DMS 273 (cell line): ENCODE measurements around the gene SLC25A1.
"Not testable (repeated sequence)": the region's sequence is repeated elsewhere in the genome, so short reads cannot be mapped to it uniquely, and the experiment has no call there.

Experiments used
- DNase-seq: peaks from one replicate; lab custom pipeline; 2025; ENCODE audit not compliant: unreplicated experiment; lab: John Stamatoyannopoulos, UW

SLC25A1 gene

GRCh38 chr22:19168088-19168890 is 10.2 kb downstream of the SLC25A1 start:
- DNase-seq = no peak

GRCh38 chr22:19167106-19167869 is 11.2 kb downstream of the SLC25A1 start:
- no peak for DNase-seq

DNA sequence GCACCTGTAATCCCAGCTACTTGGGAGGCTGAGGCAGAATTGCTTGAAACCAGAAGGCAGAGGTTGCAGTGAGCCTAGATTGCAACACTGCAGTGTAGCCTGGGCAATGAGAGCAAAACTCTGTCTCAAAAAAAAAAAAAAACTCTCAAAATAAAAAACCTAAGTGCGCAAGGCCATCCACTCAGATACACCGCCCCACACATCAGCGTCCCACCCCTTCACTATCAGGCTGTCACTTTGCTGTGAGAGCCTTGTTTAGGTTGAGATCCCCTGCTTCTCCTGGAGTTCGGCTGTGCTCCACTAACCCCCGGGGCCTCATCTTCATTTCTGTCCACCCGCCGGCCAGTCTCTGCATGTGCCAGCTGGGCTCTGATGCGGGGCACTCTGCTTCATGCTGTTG is 12.1 kb downstream of the SLC25A1 start:
- DNase-seq = peak; percentile 30

DNA sequence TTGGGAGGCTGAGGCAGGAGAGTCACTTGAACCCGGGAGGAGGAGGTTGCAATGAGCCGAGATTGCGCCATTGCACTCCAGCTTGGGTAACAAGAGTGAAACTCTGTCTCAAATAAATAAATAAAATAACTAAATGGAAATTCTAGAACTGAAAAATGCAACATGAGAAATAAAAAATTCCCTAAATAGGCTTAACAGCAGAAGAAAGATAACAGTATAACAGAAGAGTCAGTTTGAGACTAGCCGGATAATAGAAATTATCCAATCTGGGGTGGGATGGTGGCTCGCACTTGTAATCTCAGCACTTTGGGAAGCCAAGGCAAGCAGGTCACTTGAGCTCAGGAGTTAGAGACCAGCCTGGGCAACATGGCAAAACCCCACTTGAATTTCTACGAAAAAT is 14.1 kb downstream of the SLC25A1 start:
- no peak for DNase-seq

GRCh38 chr22:19158649-19159048 is 19.9 kb downstream of the SLC25A1 start:
- not testable (repeated sequence) for DNase-seq

GRCh38 chr22:19156109-19156508 is 22.4 kb downstream of the SLC25A1 start:
- DNase-seq = not testable (repeated sequence)

DNA sequence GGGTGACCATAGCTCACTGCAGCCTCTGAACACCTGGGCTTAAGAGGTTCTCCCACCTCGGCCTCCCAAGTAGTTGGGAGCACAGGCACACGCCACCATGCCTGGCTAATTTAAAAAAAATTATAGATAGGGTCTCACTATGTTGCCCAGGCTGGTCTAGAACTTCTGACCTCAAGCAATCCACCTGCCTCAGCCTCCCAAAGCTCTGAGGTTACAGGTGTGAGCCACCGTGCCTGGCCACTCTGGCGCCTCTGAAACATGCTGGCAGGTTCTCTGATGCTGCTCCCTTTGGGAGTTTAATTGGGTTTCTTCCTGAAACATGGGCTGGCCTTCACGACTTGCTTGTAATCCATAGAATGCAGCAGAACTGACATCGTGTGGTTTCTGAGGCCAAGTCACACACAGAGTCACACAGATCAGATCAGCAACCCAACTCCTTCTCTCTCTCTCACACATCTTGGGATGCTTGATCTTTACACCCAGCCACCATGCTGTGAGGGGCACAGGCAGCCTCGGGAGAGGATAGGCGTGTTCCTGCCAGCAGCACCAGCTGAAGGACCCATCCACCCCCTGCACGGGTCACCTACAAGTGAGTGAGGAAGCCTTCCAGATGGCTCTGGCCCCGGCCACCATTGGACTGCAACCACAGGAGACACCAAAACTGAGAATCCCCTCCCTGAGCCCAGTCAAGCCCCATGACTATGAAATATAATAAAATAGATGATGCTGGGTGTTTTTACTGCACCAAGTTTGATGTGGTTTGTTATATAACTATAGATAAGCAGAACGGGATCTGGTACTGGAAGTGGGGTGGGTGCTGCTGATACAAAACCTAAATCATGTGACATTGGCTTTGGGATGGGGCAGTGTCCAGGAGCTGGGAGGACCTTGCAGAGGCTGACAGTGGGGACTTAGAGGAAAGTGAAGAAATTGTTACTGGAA is 25.3 kb downstream of the SLC25A1 start:
- no peak for DNase-seq

DNA sequence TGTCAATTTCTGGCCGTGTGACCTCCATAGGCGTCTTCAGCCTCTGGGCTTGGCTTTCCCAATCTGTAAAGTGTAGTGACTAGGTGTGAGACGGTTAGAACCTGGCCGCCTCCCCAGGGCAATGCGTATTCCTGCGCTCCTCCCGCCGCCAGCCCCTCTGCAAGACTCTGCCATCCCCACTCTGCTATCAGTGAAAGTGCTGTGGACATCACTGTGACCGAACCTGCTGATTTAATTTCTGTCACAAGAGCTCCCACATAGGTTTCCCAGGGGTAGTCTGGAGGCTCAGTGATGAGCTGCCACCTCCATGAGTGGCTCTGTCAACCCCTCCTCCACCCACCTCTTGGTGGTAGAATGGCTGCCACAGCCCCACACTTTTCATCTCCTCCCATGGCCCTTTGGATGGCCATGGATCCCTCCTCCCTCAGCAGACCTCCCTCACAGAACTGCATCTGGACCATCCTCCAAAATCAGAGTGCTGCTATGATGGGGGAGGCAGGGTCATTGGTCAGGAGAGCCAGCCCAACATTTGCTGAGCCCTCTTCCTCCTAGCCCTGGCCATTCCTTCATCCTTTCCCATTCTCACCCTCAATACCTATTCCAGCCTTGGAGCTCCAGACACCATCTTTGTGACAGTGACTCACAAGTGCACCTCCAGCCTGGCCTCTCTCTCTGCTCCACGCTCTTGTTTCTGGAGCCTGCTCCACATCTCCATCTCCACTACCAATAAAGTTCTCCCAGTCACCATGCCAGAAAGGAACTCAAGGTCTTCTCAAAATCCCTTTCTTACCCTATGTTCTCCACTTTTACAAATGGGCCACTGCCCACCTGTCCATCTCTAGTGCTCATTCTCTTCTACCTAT is 27.0 kb downstream of the SLC25A1 start:
- no peak for DNase-seq

DNA sequence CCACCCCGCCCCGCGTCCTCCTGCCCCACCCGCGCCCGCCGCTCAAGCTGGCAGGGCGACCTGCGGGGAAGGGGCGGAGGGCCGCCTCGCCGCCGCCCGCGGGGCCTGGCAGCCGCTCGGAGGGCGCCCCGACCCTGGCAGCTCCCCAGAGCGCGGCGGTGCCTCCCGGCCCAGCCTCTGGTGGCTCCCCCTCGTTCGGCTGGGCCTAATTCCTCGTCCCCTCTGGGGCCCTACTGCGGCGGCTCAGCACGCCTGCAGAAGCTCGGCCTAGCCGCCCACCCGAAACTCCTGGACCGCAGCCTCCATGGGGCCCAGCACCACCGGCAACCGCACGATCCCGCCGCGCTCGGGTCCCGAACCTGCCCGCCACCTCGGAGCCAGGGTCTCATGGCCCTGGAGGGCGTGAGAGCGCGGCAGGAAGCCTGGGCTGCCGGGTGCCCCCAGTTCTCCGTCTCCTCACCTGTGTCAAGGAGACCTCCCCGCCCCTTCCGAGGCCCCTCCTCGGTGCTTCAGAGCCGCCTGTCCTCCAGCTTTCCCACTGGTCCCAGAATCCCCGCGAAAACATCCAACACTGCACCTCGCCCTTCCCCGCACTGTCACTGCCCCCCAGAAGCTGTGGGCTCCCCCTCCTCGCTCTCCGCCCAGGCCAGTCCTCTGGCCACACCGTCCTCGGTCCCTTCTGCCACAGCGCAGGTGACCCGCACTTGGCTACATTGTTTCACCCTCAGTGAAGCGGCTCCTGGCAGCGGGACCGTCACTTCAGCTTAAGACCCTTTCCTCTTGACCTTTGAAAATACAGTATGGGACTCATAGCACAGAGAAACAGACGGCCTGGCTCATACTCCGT is 27.8 kb downstream of the SLC25A1 start:
- peak; percentile 21 for DNase-seq

DNA sequence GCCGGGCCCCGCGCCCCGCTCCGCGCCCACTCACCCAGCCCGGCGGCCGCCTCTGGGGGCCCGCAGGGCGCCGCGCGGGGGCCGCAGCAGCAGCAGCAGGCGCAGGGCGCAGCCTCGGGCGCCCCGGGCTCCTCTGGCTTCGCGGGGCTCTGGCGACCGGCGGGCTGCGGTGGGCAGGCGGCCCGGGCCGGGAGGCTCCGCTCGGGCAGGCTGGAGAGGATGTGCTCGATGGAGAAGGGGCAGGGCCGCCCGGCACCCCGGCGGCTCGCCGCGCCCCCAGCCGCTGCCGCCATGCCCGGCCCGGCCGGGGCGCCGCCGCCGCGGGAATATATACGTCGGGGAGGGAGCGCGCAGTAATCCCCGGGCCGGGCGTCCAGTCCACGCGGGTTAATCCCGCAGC is 28.5 kb downstream of the SLC25A1 start, which contains the start of gene GSC2:
GSC2 (minus strand) TSS at position 302 of the 400 bp plus-strand sequence; CDS start at position 293, 9 bp downstream.
- peak; percentile 46 for DNase-seq

GRCh38 chr22:19149047-19149883 is 29.3 kb downstream of the SLC25A1 start:
- peak; percentile 71 for DNase-seq

GRCh38 chr22:19148417-19149046 is 30.0 kb downstream of the SLC25A1 start:
- no peak for DNase-seq

GRCh38 chr22:19147195-19147780 is 31.2 kb downstream of the SLC25A1 start:
- DNase-seq = peak; percentile 38

DNA sequence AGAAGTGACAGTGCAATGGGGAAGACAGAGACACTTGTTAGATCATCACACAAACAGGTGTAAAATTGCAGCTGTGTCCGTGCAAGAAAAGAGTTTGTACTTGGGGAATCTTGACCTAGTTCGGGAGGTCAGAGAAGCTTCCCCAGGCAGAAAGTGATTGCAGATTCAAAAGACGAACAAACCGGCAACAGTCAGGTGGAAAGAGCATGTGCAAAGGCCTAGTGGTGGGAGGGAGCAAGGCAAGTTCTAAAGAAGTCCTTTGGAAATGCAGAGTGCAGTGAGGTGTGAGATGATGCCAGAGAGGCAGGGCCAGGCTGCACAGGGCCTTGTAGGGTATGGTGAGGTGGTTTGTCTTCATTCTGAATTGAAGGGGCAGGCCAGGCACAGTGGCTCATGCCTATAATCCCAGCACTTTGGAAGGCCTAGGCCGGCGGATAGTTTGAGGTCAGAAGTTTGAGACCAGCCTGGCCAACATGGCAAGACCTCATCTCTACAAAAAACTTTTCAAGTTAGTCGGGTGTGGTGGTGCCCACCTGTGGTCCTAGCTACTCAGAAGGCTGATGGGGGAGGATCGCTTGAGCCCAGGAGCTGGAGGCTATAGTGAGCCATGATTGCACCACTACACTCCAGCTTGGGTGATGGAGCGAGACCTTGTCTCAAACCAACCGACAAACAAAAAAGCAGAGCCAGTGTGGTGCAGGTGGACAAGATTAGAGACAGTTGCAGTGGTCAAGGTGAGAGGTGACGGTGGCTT is 32.1 kb downstream of the SLC25A1 start:
- peak; percentile 18 for DNase-seq

DNA sequence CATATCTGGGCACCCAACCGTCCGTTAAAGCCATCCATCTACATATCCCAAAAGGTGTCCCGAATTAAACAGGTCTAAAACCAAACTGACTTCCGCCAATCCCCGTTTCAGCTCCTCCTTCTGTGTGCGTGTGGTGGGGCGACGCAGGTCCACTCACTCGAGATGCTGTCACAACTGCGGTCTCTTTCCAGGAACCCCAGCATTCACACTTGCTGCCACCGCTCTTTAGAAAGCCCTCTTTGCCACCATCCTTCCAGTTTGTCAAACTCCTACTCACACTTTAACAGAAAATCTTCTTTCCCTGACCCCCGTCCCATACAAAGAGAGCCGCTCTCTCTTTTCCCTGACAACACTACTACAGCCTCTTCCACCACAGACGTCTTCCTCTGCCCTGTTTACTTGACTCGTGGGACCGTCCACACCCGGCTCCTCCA is 34.6 kb downstream of the SLC25A1 start:
- no peak for DNase-seq

DNA sequence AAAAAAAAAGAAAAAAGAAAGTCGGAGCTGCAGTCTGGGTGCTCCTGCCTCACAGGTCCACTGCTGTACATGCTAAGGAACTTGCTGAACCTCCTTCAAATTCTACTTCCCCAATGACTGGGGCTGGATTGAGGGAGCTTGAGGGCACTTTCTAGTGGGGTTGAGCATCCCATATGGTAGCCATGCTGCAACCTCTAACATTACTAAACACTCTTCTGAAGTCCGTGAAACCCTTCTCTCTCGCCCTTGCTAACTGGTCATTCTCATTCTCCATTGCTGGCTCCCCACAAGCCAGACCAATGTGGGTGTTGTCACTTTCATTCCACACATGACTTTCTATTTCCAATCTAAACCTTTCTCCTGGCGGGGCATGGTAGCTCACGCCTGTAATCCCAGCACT is 35.3 kb downstream of the SLC25A1 start:
- DNase-seq = no peak

DNA sequence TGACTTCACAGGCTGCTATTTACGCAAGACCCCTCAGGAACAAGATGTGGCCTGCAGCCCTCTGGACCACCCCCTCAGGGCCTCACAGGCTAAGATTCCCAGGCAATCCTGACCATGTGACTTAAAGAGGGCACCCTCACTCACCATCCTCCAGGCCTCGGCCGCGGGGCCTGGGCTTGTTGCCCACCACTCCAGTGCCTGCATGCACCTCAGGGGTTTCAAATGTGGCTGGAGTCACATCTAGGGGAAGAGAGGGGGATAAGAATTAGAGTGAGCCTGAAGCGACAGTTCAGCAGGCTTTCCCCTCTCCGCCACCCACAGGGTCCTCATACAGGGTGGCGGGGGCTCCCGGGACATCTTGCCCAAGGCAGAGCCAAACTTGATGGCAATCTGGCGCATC is 36.1 kb downstream of the SLC25A1 start:
- no peak for DNase-seq
